IPS-NIHi11 (cell line): Measurements from ENCODE around the gene C1GALT1.

Source experiments
- DNase-seq: peaks from one replicate; pipeline ENCODE4 v3.0.0; 2012; ENCODE audit warnings: mixed read lengths, low spot score

C1GALT1 gene

DNA sequence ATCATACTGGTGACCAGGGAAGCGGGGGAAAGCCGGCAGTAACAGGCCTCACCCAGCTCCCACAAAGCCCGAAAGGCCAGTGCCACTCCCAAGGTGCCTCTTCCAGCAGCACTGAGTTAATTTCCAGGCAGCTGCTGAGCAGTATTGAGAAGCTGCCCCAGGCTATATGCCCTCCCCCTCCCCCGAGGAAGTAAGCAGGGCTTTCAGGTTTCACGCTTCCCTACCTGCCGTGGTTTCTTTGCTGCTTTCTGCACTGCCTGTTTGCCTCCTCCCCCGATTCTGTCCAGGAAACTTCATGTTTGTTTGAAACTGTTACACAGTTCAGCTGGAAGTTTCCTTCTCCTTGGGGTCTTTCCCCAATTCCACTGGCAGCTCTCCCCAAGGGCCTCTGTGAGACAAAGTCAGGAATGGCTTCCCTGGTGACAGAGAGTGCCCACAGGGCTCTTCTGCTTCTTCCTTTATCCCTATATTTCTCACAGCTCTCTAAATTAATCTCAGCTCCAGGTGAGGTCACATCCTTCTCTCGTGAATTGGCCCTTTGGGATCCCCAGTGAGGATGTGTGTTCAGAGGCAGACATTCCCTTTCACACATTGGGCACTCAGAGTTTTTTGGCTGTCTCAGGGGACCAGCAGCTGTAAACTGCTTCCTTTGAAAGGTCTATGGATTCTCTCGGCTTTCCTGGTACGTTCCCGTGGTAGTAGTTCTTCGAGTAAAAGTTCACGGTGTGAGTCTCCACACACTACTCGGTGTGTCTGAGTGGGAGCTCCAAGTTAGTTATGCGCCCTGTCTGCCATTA, 19.4 kb downstream of the C1GALT1 start:
- DNase-seq, result peak; percentile 46

DNA sequence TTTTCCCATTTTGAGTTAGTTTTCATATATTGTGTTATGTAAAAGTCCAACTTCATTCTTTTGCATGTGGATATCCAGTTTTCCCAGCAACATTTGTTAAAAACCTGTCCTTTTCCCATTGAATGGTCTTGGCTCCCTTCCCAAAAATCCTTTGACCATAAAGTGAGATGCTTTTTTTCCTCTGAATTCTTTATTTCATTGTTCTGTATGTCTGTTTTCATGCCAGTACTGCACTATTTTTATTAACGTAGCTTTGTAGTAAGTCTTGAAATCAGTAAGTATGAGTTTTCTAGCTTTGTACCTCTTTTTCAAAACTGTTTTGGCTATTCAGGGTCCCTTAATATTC, 20.0 kb downstream of the C1GALT1 start:
- no peak for DNase-seq

GRCh38 chr7:7203813-7204575, 21.6 kb downstream of the C1GALT1 start:
- no peak for DNase-seq

- DNase-seq, result no peak
These were observed 25.5 kb downstream of the C1GALT1 start for GRCh38 chr7:7207876-7208275.

- DNase-seq, result peak; percentile 19
These were observed 26.2 kb downstream of the C1GALT1 start for GRCh38 chr7:7208520-7208919.

DNA sequence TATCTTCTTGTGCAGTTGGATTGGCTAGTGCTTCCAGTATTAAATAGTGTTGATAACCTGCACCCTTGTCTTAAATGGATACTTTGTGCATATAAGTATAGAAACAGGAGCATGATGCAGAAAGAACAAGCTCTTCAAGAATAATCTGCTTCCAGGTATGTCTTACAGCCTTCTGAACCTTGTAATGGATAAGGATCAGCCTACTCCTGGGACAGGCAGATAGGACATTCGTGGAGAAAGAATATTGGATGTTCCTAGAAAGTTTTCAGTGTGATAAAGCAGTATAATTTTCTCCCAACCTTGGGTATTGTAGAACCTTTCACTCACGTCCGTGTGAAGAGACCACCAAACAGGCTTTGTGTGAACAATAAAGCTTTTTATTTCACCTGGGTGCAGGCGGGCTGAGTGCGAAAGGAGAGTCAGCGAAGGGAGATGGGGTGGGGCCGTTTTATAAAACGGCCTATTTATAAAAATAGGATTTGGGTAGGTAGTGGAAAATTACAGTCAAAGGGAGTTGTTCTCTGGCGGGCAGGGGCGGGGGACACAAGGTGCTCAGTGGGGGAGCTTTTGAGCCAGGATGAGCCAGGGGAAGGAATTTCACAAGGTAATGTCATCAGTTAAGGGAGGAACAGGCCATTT, 27.2 kb downstream of the C1GALT1 start:
- DNase-seq, result no peak

DNA sequence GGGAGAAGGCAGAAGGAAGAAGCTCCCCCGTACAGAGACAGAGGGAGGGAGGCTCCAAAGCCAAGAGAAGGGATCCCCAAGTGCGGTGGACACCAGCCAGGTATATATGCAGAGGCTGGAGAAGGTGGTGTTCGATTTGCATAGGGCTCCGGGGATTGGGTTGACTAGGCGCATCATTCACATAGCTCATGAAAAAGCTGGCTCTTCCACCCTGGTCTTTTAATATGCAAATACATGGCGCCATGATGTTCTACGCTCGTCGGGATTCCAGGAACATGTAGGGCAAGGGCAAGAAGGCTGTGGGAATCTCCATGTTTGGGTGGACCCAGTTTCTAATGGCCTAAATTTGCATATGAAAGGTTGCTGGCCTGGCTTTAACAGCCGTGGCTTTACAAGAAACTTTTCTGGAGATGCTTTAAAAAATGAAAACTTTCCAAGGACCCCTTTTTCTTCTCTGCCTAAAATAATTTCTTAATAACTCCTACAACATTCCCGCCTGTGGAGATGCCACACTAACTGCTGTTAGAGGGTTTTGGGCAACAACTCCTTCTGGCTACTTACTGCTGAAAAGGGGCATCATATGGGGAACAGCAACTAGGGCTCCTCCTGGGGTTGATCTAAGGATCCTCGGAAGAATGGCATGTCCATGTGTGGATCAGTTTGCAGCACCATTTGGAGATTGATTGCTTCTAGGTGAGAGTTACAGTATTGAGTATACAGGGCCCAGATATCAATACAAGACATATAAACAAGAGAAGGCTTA, 28.3 kb downstream of the C1GALT1 start:
- DNase-seq, result peak; percentile 40

- no peak for DNase-seq
These were observed 30.3 kb downstream of the C1GALT1 start for GRCh38 chr7:7212612-7213011.

GRCh38 chr7:7214398-7215347, 32.3 kb downstream of the C1GALT1 start:
- DNase-seq, result no peak

DNA sequence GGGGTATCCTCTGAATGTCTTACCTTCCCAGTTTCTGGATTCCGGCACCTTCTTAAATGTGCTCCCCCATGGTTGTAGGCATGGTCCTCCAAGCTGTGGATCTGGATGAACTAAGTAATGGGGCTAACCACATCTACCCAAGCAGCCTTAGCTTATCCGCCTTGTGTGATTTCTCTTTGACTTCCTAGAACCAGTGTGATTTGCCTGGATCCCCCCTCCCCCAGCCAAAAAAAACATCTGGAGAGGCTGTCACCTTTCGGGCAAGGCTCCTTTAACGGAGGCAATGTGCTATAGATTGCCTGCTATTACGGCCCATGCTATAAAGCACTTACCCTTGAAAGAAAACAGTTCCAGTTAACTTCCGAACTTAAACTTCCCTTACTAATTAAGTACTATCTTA, 33.9 kb downstream of the C1GALT1 start:
- DNase-seq, result no peak

DNA sequence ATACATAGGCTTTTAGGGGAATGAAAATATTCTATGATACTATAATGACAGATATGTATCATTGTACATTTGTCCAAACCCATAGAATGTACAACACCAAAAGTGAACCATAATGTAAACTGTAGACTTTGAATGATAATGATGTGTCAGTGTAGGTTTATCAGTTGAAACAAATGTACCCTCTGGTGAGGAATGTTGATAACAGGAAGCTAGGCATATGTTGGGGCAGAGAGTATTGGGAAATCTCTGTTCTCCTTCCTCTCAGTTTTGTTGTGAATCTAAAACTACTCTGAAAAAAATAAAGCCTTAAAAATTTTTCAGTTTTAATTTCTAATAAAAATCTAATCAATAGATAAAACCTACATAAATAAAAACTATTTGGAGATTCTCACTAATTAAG, 36.9 kb downstream of the C1GALT1 start:
- no peak for DNase-seq

DNA sequence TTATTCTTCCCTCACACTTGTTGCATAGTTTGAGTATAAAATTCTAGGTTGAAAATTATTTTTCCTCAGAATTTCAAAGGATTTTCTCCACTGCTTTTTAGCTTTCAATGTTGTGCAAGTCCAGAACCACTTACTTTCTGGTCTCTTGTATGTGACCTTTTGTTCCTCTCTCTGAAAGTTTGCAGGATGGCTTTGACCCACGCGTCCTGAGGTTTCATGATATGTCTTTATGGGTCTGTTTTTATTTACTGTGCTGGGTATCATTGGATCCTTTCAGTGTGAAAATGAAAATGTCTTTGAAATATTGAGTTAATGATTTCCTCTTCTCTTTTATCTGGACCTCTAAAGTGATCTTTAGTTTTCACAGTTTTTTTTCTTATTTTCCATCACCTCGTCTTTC, 38.5 kb downstream of the C1GALT1 start:
- DNase-seq, result no peak

DNA sequence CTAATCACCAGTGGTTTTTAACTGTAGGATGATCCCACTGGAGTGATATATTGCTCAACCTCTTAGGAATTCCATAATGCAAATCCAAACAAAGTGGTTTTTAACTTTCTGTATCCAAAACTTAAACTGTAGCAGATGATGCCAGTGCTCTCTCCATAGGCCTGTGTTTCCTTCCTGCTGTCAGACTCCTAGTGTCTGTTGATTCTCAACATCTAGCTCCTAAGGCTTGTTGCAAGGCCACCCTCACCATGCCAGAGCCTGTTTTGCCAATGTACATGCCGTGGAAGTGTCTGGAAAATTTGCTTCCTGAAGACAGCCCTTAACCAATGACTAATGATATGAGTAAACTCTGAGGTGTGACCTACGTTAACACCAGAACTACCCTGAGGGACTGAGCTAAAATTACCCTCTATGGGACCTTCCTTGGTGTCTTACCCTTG, 39.3 kb downstream of the C1GALT1 start:
- DNase-seq, result no peak

DNA sequence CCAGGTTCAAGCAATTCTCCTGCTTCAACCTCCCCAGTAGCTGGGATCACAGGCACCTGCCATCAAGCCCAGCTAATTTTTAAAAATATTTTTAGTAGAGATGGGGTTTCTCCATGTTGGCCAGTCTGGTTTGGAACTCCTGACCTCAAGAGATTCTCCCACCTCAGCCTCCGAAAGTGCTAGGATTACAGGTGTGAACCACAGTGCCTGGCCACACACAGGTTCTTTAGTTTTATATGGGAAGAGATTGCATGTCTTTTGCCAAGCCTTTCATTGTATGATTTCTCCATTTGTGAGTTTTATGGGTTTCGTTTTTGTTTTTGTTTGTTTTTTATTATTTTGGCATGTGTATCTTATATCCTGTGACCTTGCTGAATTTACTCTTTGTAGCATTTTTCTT, 40.9 kb downstream of the C1GALT1 start:
- no peak for DNase-seq

DNA sequence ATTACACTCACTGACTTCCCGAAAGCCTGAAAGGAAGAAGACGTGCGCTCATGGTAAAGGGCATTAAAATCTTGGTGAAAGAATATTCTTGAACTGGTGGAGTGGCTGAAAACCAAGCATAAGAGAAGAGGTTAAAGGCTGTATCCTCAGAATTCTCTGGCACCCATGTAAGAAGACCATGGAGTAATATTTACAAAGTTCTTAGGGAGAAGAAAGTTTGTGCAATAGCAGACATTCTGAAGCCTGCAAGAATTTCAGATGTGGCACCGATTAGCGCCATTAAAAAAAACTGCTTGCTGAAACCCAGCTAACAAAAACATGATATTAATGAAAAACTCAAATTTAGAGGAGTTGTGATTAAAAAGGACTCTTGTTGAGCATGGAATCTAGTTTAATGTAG, 44.1 kb downstream of the C1GALT1 start:
- DNase-seq, result no peak

DNA sequence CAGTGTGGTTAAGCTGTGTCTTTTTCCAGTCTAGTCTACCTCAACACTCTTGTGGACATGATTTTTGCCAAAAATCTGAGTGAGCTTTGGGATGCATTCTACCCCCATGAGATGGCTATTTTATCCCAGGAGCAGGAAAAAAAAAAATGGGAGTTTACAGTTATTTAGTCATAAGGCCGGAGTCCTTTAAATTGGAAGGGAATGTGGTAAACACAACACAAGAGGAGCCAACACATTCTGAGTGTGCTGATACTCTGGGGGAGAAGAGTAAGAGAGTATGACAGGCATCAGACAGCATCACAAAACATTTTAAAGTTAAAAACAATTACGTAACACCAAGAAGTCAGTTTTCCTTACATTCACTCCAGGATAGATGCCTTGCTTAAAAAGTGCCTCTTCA, 46.1 kb downstream of the C1GALT1 start:
- DNase-seq, result no peak

DNA sequence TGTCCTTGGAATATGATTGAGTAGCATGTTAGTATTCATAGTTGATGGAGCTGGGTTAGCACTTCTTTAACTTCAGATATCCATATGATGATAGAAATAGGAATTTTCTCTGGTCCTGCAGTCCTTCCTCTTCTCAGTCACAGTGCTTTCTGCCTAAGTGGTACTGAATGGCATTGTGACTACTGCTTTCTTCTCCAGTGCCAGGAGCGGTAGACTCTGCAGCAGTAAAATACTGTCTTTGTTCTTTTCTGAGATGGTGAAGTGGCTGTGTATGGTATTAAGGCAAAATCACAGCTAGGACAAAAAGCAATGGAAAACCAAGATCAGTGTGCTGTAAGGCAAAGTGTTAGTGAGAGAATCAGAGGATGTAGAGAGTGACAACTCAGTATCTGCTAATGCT, 46.6 kb downstream of the C1GALT1 start:
- no peak for DNase-seq

GRCh38 chr7:7231000-7231399, 48.7 kb downstream of the C1GALT1 start:
- no peak for DNase-seq

DNA sequence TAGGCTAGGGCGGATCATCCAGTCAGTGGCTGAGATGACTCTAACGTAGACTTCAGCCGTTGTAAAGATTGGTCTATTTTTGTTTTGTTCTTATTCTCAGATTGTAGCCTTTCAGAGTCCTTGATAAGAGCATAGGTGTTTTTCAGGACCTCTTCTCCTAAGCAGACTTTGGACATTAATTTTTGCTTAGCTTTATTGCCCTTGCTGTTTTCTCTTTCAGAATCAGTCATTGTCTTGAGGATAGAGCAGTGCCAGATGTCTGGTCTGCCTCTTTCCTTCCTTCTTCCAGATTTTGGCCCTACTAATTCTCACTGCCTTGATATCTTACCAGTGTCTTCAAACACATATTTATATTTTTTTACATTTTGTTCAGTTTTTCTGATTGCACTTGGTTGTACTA, 49.5 kb downstream of the C1GALT1 start:
- no peak for DNase-seq

DNA sequence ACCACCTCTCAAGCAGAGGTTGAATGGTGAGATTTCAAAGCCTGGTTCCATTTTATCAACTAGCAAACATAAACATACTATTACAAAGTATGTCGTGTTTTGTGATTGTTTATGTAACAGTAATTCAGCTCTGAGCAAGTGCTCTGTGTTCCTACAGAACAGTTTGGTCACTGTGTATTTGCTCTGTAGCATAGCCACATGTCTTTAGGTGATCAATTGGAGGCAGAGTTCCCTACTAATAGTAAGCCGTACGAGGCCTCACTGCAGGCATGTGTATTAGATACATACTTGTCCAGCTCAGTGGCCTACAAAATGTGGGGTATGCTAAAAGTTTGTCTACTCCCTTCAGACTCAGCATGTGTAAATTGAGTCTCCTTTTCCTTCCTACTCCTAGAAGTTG, 53.0 kb downstream of the C1GALT1 start:
- no peak for DNase-seq

DNA sequence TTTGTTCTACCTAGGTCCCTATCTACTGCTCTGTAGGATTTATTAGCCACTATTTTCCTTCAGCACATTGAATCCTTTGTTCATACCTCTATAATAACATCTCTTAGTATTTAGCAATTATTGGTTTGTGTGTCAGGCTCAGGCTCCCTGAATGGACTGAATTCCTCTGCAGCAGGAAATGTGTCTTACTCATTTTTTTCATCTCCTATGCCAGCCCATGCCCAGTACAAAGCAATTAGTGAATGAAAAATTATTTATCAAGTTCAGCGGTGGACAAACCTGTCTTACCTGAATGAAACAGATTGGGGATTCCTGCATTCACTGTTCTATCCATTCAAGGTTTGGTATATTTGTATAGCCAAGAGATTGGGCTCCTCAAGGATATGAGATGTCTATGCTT, 53.7 kb downstream of the C1GALT1 start:
- DNase-seq, result no peak
